GM12878 (cell line): ENCODE measurements around the gene NPBWR2.

Source experiments
- BHLHE40 ChIP-seq, 2 experiments: fragments of 450-650 bp in 1 of 2; IDR thresholded peaks; 2 replicates each; pipeline ENCODE4 v1.6.1; 2011 to 2017; ENCODE audit warnings: low read depth in 2 of 2, borderline replicate concordance in 1 of 2, improper control_type of control experiment in 1 of 2, low read length in 1 of 2, mild to moderate bottlenecking in 1 of 2
- CBX3 ChIP-seq: fragments of 200-600 bp; sonication (generic); IDR thresholded peaks from 2 replicates; pipeline ENCODE4 v1.6.1; 2016; ENCODE audit warnings: low read depth, borderline replicate concordance
- CTCF ChIP-seq, 3 experiments: IDR thresholded peaks in 2 of 3; conservative IDR thresholded peaks in 1 of 3; 2 replicates each; pipeline ENCODE4 v1.5.1; 2011; ENCODE audit warnings: low read depth in 3 of 3, low read length in 3 of 3, mild to moderate bottlenecking in 3 of 3, control low read depth in 2 of 3, moderate library complexity in 2 of 3, inconsistent platforms in 1 of 3, mixed read lengths in 1 of 3; ENCODE audit not compliant: control insufficient read depth in 2 of 3, insufficient read depth in 1 of 3; ENCODE audit errors: extremely low read depth in 1 of 3
- KAT2A ChIP-seq: conservative IDR thresholded peaks from 2 replicates; pipeline ENCODE4 v1.6.1; 2011; ENCODE audit warnings: low read depth, low read length; ENCODE audit not compliant: control insufficient read depth
- NFIC ChIP-seq: IDR thresholded peaks from 2 replicates; pipeline ENCODE4 v1.6.1; 2012; ENCODE audit warnings: low read depth, mild to moderate bottlenecking, inconsistent platforms, low read length, moderate library complexity
- PBX3 ChIP-seq: IDR thresholded peaks from 2 replicates; pipeline ENCODE4 v1.6.1; 2011; ENCODE audit warnings: mild to moderate bottlenecking, low read depth, low read length, moderate library complexity; ENCODE audit not compliant: insufficient replicate concordance
- POLR2A ChIP-seq: IDR thresholded peaks from 2 replicates; pipeline ENCODE4 v1.6.1; 2011; ENCODE audit warnings: low read depth, mild to moderate bottlenecking, low read length
- REST ChIP-seq: IDR thresholded peaks from 2 replicates; pipeline ENCODE4 v1.6.1; 2012; ENCODE audit warnings: mild to moderate bottlenecking, low read depth, low read length
- SMC3 ChIP-seq: IDR thresholded peaks from 2 replicates; pipeline ENCODE4 v1.6.1; 2011; ENCODE audit warnings: low read length, improper control_type of control experiment, borderline replicate concordance
- SP1 ChIP-seq: IDR thresholded peaks from one replicate; pipeline ENCODE4 v1.6.1; 2011; ENCODE audit warnings: low read depth, low read length
- SREBF2 ChIP-seq: IDR thresholded peaks from 2 replicates; pipeline ENCODE4 v1.6.1; 2012; ENCODE audit warnings: mild to moderate bottlenecking, low read length
- SUZ12 ChIP-seq: fragments of 200-600 bp; sonication (generic); IDR thresholded peaks from one replicate; pipeline ENCODE4 v1.6.1; 2018; ENCODE audit warnings: antibody characterized with exemption, mild to moderate bottlenecking; ENCODE audit not compliant: unreplicated experiment

- TF ChIP-seq CTCF (IDR thresholded peaks at IDR 0.05 in 2 of 3, conservative IDR thresholded peaks at IDR 0.05 in 1 of 3; ENCODE audit: control insufficient read depth in 2 of 3, extremely low read depth in 1 of 3, insufficient read depth in 1 of 3, low read depth in 3 of 3, low read length in 3 of 3) (no peak), SMC3 (no peak), PBX3 (no peak), POLR2A (no peak), SREBF2 (no peak), BHLHE40 (IDR thresholded peaks at IDR 0.05; ENCODE audit: borderline replicate concordance in 1 of 2, low read depth in 2 of 2, low read length in 1 of 2) (no peak), KAT2A (no peak), SUZ12 (no peak), CBX3 (no peak), SP1 (no peak), REST (no peak), NFIC (no peak)
Measured at GRCh38 chr20:64111841-64112641, 4.7 kb upstream of the NPBWR2 start.
